Natural killer cell treated with Interleukin-12 subunit alpha and Interleukin-12 subunit beta and Interleukin-15 and Interleukin-18, amount 100 ng/mL, for 72 hours (primary cell): ENCODE data around the gene PPP1R14B. TPM values are rescaled to one million over a fixed set of nuclear protein-coding genes. Genes with fewer than 3 reads are reported as not detected.
A peak's percentile ranks its signal among the peaks of the same experiment; 100 is the strongest.

Source experiments
- ATAC-seq, 2 donors: fragments of 150-1000 bp; cut with Tn5 transposase in 1 of 2; sonication (Bioruptor Pico), chemical (Tn5 transposase) in 1 of 2; 2 replicates each; pipeline ENCODE4 v1.10.0; 2021
- DNase-seq: peaks from one replicate; pipeline ENCODE4 v3.0.0; 2022; ENCODE audit warnings: low spot score
- H3K27ac Mint-ChIP-seq, 2 donors: 1 replicate in 1 of 2; 2 replicates in 1 of 2; pipeline ENCODE4 v1.8.0; 2022; ENCODE audit warnings: mixed read lengths in 2 of 2, mild to moderate bottlenecking in 1 of 2, moderate library complexity in 1 of 2
- H3K27me3 Mint-ChIP-seq, 2 donors: 1 replicate in 1 of 2; 2 replicates in 1 of 2; pipeline ENCODE4 v1.8.0; 2022; ENCODE audit warnings: mixed read lengths in 2 of 2
- H3K36me3 Mint-ChIP-seq: one replicate; pipeline ENCODE4 v1.8.0; 2022; ENCODE audit warnings: mixed read lengths
- H3K4me1 Mint-ChIP-seq, 2 donors: 1 replicate in 1 of 2; 2 replicates in 1 of 2; pipeline ENCODE4 v1.8.0; 2022; ENCODE audit warnings: low read depth in 2 of 2, mixed read lengths in 2 of 2, mild to moderate bottlenecking in 1 of 2
- H3K4me3 Mint-ChIP-seq: one replicate; pipeline ENCODE4 v1.8.0; 2022; ENCODE audit warnings: mixed read lengths
- H3K9me3 Mint-ChIP-seq: 2 replicates; pipeline ENCODE4 v1.8.0; 2022; ENCODE audit warnings: mixed read lengths
- total RNA-seq, 2 donors: library from RNA; stranded (reverse); gene quantifications; one replicate each; pipeline ENCODE4 v1.2.3, GENCODE V29; 2022

The PPP1R14B gene
- total RNA-seq, 2 donors from 2014 or later: 130 to 236 TPM

DNA sequence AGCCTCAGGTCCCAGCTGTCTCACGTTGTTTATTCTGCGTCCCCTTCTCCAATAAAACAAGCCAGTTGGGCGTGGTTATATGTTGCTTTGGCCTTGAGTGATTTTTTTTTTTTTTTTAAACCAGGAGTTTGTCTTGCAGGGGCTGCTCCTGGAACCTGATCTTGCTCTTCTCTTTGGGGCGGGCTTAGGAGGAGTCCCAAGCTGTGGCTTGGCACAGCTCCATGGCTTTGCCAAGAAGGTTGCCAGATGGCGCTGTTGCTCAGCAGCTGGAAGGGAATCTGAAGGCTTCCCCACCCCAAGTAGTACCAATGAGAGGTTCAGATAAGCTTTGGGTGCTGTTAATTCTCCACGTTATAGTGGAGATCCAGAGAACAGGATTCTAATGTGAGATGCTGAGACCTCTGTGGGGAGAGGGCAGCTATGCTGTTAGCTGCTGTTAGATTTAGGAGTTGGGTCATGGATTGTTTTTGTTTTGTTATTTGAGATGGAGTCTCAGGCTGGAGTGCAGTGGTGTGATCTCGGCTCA is 42.2 kb downstream of the PPP1R14B start:
- peak; percentile 80 for DNase-seq
- ATAC-seq: no peak
- Mint-ChIP-seq H3K27me3 (no peaks in the 10 kb centered on the region), H3K27ac (peak overlapping the region; percentile 95 to 97), H3K4me1 (peaks cover 31 to 40% of the 10 kb centered on the region in 2 donors), H3K4me3 (peak overlapping the region; percentile 76), H3K9me3 (no peaks in the 10 kb centered on the region), H3K36me3 (peaks cover 36% of the 10 kb centered on the region)

GRCh38 chr11:64204080-64204440 is 42.7 kb downstream of the PPP1R14B start:
- Mint-ChIP-seq H3K4me1 (peaks cover 28 to 38% of the 10 kb centered on the region in 2 donors), H3K4me3 (no peak overlapping the region), H3K9me3 (no peaks in the 10 kb centered on the region), H3K27me3 (no peaks in the 10 kb centered on the region), H3K27ac (peak overlapping the region; percentile 95 to 97), H3K36me3 (peaks cover 36% of the 10 kb centered on the region)
- DNase-seq: no peak
- ATAC-seq: no peak

DNA sequence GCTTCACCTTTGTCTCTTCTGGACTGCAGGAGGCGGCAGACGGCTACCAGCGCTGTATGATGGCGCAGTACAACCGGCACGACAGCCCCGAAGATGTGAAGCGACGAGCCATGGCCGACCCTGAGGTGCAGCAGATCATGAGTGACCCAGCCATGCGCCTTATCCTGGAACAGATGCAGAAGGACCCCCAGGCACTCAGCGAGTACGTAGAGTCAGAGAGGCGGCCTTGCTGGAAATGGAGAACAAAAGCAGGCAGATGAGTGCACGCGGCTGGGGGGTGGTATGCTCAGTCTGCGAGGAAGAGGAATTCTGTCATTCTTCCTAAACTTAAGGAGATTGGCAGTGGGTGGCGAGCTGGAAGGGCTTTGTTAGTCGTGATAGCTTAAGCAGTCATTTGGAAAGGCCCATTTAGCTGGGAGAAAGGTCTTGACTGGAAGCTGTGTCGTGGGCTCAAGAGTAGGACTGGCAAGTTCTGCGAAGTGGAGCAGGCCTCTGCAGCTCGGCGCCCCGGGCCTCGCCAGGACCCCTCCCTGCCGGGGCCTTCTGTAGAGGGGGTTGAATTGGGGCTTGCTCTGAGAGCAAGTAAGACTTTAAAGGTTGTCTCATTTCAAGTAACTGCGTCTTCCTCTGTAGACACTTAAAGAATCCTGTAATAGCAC is 43.2 kb downstream of the PPP1R14B start:
- DNase-seq (no peak), ATAC-seq (no peak)
- peaks cover 36% of the 10 kb centered on the region for H3K36me3 Mint-ChIP-seq
- H3K4me1 Mint-ChIP-seq: peaks cover 25 to 34% of the 10 kb centered on the region in 2 donors
- no peaks in the 10 kb centered on the region for H3K27me3 Mint-ChIP-seq
- no peaks in the 10 kb centered on the region for H3K9me3 Mint-ChIP-seq
- H3K4me3 Mint-ChIP-seq: no peak overlapping the region
- peak overlapping the region in 1 of 2 donors; percentile 97 for H3K27ac Mint-ChIP-seq

GRCh38 chr11:64202992-64203391 is 43.8 kb downstream of the PPP1R14B start:
- H3K27ac Mint-ChIP-seq: peak overlapping the region in 1 of 2 donors; percentile 97
- DNase-seq (no peak), ATAC-seq (no peak)
- no peaks in the 10 kb centered on the region for H3K27me3 Mint-ChIP-seq
- H3K36me3 Mint-ChIP-seq: peaks cover 36% of the 10 kb centered on the region
- H3K4me3 Mint-ChIP-seq: no peak overlapping the region
- H3K4me1 Mint-ChIP-seq: peaks cover 25 to 32% of the 10 kb centered on the region in 2 donors
- no peaks in the 10 kb centered on the region for H3K9me3 Mint-ChIP-seq

DNA sequence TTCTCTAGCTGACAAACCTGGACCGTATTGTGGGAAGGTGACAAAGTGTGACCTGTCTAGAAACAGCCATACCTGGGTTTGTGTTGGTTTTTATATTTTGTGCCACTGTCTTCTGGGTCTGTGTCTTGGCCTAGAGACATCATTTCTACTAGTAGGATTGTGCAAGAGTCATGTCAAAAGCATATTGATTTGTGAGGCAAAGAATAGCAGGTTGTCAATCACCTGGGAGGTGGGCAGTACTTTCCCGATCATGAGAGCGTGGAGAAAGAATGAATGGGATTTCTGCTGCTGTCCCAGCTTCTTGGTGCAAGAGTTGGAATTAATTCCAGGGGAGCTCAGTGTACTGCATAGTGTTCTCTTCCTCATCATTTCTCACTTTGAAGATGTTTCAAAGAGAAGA is 45.2 kb downstream of the PPP1R14B start:
- H3K36me3 Mint-ChIP-seq: peaks cover 46% of the 10 kb centered on the region
- no peak overlapping the region for H3K27ac Mint-ChIP-seq
- no peak for ATAC-seq

GRCh38 chr11:64198511-64198910 is 48.2 kb downstream of the PPP1R14B start:
- Mint-ChIP-seq H3K4me3 (no peak overlapping the region), H3K9me3 (no peaks in the 10 kb centered on the region), H3K27me3 (no peaks in the 10 kb centered on the region), H3K4me1 (peaks cover 10 to 23% of the 10 kb centered on the region in 2 donors), H3K36me3 (peaks cover 54% of the 10 kb centered on the region), H3K27ac (peak overlapping the region in 1 of 2 donors; percentile 39)
- DNase-seq (no peak), ATAC-seq (no peak)

More for the DNA sequence above, 45.2 kb downstream of the PPP1R14B start:
- Mint-ChIP-seq H3K9me3 (no peaks in the 10 kb centered on the region), H3K27me3 (no peaks in the 10 kb centered on the region), H3K4me3 (no peak overlapping the region), H3K4me1 (peaks cover 21 to 33% of the 10 kb centered on the region in 2 donors)
- DNase-seq: no peak

GRCh38 chr11:64196626-64197025 is 50.1 kb downstream of the PPP1R14B start:
- ATAC-seq (no peak), DNase-seq (no peak)
- Mint-ChIP-seq H3K27ac (peak overlapping the region in 1 of 2 donors; percentile 38), H3K27me3 (no peaks in the 10 kb centered on the region), H3K4me3 (no peak overlapping the region), H3K36me3 (peaks cover 40% of the 10 kb centered on the region), H3K9me3 (no peaks in the 10 kb centered on the region), H3K4me1 (peaks cover 8 to 28% of the 10 kb centered on the region in 2 donors)

Other genes with a start within 250 kb of the PPP1R14B start
- not detected for gene FLRT1, start 211.0 kb downstream of the PPP1R14B start, total RNA-seq
- 10 to 100 TPM in 1 of 2 donors, 1 to 10 TPM in 1; 3.0 to 12.7 TPM for gene MACROD1, start 80.8 kb downstream of the PPP1R14B start, total RNA-seq
- gene STIP1, start 60.8 kb downstream of the PPP1R14B start, total RNA-seq: 100 to 1,000 TPM; 431 to 450 TPM
- gene FERMT3, start 40.2 kb downstream of the PPP1R14B start, total RNA-seq: 100 to 1,000 TPM; 249 to 276 TPM
- 10 to 100 TPM; 30.5 to 35.7 TPM for gene TRPT1, start 20.8 kb downstream of the PPP1R14B start, total RNA-seq
- 100 to 1,000 TPM in 1 of 2 donors, 10 to 100 TPM in 1; 83.6 to 120 TPM for gene NUDT22, start 20.7 kb downstream of the PPP1R14B start, total RNA-seq
- gene DNAJC4, start 16.4 kb downstream of the PPP1R14B start, total RNA-seq: 10 to 100 TPM; 31.2 to 33.0 TPM
- gene VEGFB, start 12.4 kb downstream of the PPP1R14B start, total RNA-seq: 10 to 100 TPM; 38.7 to 42.3 TPM
- 10 to 100 TPM; 33.1 to 53.5 TPM for gene FKBP2, start 5.8 kb downstream of the PPP1R14B start, total RNA-seq
- gene PLCB3, start 4.6 kb upstream of the PPP1R14B start, total RNA-seq: 10 to 100 TPM; 13.9 to 16.4 TPM
- gene BAD, start 37.7 kb upstream of the PPP1R14B start, total RNA-seq: 10 to 100 TPM; 29.5 to 46.9 TPM
- 10 to 100 TPM; 40.9 to 62.7 TPM for gene GPR137, start 38.9 kb upstream of the PPP1R14B start, total RNA-seq
- not detected for gene KCNK4, start 44.4 kb upstream of the PPP1R14B start, total RNA-seq
- not detected for gene CATSPERZ, start 53.4 kb upstream of the PPP1R14B start, total RNA-seq
- gene ESRRA, start 58.6 kb upstream of the PPP1R14B start, total RNA-seq: 100 to 1,000 TPM in 1 of 2 donors, 10 to 100 TPM in 1; 67.2 to 116 TPM
- 100 to 1,000 TPM; 171 to 203 TPM for gene TRMT112, start 70.6 kb upstream of the PPP1R14B start, total RNA-seq
- gene PRDX5, start 71.2 kb upstream of the PPP1R14B start, total RNA-seq: 100 to 1,000 TPM in 1 of 2 donors, 10 to 100 TPM in 1; 83.5 to 116 TPM
- 100 to 1,000 TPM; 172 to 224 TPM for gene CCDC88B, start 93.3 kb upstream of the PPP1R14B start, total RNA-seq
- 10 to 100 TPM; 20.7 to 29.5 TPM for gene RPS6KA4, start 112.2 kb upstream of the PPP1R14B start, total RNA-seq